NCI-H82 (cell line): ENCODE data around the gene GCFC2.

Experiments used
- DNase-seq: peaks from one replicate; lab custom pipeline; 2025; lab: John Stamatoyannopoulos, UW

Gene GCFC2

DNA sequence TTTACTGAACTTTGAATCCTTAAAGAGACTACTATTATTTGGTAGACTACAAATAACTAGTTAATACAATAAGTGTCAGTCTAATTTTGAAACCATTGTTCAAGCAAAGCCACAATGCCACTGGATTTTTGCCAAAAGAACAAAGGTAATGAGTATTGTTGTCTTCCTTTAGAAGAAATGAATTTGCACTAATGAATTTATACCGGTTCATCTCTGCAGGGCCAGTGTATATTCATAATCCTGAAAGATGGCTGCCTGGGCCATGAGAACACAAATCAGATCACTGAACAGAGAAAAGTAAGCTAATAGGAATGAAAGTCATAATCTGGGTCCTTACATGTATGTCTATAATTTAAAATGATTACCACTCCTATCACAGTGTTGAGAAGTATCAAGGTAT is 31.2 kb downstream of the GCFC2 start:
- DNase-seq: no peak

DNA sequence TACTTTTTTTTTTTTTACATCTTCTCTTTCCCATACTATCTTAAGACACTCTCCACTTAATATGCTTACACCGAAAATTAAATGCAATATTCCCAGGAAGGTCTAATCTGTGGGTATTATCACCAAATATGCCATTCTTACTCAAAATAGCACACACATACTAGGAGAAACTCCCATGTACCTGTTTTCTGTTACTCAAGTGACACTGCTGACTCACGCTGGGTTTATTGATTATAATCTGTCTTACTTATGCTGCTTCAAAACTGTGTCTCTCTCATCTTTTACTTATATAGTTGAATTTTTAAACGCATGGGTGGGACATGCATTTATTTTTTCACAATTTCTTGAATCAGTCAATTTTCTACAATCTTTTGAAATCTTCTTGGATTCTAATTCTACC is 34.3 kb downstream of the GCFC2 start:
- no peak for DNase-seq

DNA sequence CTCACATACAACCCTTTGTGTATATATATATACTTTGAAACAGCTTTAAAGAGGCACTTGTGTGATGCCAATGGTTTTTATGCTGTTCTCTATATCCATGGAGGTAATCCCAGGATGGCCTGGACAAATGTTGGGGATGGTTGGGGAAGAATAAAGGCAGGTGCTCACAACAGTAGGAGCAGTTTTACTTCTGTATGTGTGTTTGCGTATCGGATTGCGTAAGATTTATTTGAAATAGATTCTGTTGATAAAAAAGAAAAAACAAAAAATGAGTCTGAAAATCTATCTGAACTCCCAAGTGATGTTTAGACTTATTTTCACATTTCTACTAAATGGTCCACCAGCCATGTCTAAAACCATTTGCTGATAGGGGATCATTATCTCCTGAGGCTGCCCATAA is 34.8 kb downstream of the GCFC2 start:
- no peak for DNase-seq

DNA sequence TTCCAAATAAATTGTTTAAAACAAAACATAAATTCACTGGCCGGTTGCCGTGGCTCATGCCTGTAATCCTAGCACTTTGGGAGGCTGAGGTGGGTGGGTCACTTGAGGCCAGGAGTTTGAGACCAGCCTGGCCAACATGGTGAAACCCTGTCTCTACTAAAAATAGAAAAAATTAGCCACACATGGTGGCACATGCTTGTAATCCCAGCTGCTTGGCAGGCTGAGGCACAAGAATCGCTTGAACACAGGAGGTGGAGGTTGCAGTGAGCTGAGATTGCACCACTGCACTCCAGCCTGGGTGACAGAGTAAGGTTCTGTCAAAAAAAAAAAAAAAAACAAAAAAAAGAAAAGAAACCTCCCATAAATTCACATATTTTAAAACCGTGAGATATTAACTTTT is 35.3 kb downstream of the GCFC2 start:
- DNase-seq: peak; percentile 22

DNA sequence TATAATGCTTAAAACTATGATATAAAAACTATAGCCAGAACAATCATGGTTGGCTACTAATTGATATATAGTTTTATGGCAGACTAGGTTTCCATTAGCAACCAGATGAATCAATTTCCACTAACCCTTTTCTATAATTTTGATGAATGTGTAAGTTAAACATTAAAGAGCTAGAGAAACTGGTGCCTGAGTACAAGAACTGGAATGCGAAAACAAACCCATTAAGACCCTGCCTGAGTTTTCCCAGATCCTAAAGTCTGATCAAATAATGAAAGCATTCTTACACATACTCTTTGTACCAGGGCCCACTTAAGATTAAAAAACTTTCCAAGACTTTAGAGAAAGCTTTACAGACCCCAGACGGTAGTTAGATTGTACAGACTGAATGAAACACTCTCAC is 42.8 kb downstream of the GCFC2 start:
- no peak for DNase-seq

DNA sequence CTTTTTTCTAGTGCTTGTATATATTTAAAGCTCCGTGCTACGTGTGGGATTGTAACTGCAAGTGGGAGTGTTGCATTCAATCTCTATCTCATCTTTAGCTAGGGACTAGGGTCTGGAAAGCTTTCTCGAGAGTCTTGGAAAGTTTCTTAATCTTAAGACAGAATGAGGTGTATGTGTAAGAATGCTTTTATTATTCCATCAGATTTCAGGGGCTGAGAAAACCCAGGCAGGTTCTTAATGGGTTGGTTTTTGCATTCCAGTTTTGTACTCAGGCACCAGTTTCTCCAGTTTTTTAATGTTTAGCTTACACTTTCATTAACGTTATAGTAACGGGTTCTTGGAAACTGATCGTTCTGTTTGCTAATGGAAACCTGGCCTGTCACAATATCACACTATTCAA is 43.8 kb downstream of the GCFC2 start:
- DNase-seq: no peak

DNA sequence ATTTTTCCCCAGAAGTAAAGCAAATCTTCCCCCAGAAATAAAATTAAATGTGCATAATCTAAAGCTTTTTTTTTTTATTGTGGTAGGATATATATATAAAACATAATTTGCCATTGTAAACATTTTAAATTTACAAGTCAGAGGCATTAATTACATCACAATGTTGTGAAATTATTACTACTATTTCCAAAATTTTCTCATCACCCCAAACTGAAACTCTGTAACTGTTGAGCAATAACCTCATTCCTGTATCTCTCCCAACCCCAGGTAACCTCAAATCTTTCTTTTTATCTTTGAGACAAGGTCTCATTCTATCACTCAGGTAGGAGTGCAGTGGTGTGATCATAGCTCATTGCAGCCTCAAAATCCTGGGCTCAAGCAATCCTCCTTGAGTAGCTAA is 52.9 kb downstream of the GCFC2 start:
- no peak for DNase-seq

DNA sequence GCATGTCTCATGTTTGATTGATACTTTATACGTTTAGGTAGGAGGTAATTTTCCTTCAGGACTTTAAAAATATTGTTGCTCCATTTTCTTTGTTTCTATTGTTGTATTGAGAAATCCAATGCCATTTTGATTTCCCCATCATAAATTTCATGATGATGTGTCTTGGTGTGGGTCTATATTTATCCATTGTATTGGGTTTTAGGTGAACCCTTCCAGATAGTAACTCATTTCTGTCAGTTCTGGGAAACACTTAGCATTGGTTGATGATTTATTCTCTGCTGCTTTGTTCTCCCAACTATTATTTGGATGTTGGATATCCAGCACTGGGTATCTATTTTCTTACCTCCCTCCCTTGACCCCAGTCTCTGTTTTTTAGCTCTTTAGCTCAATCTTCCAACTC is 54.2 kb downstream of the GCFC2 start:
- no peak for DNase-seq

DNA sequence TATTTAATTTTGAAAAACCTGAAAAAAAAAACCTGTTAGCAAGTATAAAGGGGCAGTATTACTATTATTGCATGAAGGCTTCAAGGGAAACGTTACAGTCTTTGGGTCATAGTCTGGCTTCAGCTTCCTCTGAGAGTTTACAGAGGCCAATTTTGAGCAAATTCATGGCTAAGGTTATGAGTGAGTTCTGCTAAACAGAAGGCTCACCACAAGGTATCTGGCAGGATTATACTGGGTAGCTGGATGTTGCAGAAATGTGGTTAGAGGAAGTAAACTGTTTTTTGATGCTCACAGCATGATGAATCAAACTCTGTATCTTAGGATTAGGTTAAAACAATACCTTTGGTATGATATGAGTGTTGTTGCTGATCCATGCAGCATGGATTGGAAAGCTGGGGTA is 54.9 kb downstream of the GCFC2 start:
- no peak for DNase-seq

DNA sequence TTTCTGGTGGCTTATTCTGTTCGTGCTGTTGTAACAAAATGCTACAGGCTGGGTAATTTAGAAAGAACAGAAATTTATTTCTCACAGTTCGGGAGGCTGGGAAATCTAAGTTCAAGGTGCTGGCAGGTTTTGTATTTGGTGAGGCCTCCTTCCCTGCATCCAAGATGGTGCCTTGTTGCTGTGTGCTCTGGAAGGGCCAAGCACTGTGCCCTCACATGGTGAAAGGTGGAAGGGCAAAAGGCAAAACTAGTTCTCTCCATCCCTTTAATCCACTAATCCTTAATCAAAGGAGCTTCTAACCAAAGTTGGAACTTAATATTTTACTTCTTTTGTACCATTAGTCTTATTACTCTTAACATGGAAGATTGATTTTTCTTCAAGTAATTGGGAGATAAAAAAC is 56.7 kb downstream of the GCFC2 start:
- DNase-seq: no peak

DNA sequence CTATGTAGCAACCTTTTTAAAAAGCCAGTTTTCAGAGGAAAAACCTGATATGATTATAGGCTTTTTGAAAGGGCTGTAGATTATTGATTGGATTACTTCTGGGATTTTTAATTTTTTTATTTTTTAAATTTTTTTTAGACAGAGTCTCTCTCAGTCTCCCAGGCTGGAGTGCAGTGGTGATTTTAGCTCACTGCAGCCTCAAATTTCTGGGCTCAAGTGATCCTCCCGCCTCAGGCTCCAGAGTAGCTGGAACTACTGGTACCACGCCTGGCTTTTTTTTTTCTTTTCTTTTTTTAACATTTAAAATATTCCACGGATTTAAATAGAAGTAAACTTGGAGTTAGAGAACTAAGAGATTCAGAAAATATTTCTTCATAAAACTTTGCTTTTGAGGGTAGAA is 62.9 kb downstream of the GCFC2 start:
- peak; percentile 6 for DNase-seq

DNA sequence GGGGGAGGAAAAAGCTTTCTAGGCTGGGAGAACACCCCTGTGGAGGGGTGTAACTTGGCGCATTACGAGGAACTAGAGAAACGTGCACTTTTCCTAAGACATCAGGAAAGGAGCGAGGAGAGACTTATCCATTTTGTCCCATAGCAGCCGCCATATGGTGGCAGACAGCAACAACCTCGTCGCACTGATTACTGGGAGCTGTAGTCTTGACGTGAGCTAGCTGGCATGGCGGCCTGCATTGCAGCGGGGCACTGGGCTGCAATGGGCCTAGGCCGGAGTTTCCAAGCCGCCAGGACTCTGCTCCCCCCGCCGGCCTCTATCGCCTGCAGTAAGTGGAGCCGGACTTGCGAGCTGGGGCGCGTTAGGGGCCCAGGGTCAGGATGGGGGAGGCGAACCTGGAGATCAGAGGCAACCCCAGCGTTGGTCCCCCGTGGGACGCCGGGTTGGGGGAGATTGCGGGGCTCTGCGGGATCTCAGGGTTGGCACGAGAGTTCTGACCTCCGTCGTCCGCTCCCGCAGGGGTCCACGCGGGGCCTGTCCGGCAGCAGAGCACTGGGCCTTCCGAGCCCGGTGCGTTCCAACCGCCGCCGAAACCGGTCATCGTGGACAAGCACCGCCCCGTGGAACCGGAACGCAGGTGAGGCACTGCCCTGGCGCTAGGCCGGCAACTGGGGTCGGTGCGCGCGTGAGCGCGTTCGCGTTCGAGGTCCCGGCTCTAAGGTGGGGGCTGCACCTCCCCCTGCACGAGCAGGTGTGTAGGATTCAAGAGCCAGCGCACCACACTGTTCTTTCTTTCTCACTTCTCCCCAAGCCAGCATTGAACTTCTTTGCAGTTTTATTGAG is 63.9 kb downstream of the GCFC2 start, which contains the start of gene MRPL19:
Gene MRPL19 (plus strand): TSS at position 201 of the 843 bp plus-strand sequence. CDS start 25 bp downstream, at position 226.
- DNase-seq: peak; percentile 96

DNA sequence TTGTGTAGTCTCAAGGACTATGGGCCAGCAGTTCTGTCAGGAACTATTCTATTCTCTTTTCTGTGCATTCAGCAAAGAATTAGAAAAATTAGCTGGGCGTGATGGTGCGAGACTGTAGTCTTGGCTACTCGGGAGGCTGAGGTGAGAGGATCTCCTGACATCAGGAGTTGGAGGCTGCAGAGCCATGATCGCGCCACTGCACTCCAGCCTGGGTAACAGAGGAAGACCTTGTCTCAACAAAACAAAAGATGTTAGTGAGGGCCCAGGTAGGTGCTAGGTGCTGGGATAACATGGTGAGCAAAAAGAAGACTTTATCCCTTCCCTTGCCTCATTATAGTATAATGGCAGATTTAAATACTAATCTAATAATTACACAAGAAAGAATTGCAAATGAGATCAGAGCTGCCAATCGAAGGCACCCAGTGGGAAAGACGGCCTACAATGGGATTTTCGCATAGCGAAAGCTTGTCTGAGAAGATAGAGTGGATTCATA is 64.6 kb downstream of the GCFC2 start:
- no peak for DNase-seq

DNA sequence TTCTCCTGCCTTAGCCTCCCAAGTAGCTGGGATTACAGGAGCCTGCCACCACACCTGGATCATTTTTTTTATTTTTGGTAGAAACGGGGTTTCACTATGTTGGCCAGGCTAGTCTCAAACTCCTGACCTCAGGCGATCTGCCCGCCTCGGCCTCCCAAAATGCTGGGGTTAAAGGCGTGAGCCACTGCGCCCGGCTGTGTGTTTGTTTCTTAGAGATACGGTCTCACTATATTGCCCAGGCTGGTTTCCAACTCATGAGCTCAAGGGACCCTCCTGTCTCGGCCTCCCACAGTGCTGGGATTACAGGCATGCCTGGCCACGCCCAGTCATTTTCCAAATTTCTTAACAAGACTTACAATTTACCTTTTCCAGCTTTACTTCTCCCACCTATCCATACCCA is 65.1 kb downstream of the GCFC2 start:
- no peak for DNase-seq

DNA sequence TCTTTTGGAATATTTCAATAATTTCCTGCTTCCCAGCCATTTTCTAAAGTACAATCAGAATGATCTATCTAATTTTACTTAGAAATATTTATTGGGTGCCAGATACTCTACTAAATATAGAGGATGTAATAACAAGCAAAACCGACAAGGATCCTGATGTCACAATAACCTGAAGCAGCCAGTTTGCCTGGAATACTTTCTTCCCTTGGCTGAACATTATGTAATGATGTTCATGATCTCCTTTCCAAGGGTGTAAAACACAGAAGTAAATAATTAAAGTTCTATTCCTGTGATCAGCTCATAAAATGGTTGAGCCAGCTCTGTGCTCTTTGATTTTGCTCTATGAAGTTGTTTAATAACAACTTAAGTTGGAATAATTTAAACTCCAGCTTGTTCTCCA is 66.7 kb downstream of the GCFC2 start:
- DNase-seq: no peak

DNA sequence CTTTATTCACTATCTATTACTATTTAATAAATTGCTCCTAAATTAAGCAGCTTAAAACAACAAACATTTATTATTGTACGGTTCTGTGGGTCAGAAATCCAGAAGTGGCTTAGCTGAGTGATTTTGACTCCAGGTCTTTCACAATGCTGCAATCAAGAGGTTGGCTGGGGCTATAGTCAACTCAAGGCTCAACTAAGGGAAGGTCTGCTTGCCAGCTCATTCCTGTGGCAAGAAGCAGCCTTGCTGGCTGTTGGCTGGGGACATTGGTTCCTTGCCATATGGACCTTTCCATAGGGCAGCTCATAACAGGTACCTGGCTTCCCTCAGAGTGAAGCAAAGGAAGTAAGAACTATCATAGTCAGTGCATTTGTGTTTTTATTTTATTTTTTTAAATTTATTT is 69.1 kb downstream of the GCFC2 start:
- DNase-seq: peak; percentile 10

DNA sequence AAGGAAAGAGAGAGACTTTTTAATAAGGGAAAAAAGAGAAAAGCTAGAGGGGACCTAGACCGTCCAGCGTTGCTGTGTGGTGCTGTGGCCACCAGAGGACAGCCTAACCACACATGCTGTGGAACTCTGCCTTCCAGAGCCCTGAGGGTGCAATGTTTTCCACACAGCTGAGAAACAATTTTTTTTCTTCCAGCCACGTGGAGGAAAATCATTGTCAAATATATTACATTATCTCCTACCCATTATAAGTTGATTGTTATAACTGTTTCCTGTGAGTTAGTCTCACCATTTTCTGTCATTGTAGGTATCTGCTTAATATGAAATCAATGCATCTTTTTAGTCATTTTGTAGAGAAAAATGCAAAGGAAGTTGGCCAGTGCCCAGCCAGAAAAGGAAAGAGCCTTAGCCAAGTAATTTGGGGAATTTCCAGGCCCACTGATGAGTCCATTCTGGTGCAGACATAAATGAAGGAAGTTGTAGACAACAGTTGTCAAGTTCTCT is 70.0 kb downstream of the GCFC2 start:
- peak; percentile 77 for DNase-seq

DNA sequence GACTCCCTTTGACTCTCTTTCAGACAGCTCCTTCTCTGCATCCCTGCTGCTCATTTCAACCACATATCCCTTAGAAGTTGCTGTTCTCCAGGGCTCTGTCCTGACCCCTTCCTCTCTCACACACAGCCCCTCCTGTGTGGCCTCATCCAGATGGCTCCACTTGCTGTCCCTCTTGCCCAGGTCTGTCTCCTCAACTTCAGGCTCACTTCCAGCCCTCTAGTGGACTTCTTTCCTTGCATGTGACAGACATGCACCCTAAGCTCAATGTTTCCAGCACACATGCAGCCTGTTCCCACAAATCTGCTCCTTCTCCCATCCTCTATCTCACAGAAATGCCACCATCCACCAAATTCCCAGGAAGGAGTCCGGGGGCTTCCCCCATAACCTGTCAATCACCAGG is 73.1 kb downstream of the GCFC2 start:
- DNase-seq: no peak

DNA sequence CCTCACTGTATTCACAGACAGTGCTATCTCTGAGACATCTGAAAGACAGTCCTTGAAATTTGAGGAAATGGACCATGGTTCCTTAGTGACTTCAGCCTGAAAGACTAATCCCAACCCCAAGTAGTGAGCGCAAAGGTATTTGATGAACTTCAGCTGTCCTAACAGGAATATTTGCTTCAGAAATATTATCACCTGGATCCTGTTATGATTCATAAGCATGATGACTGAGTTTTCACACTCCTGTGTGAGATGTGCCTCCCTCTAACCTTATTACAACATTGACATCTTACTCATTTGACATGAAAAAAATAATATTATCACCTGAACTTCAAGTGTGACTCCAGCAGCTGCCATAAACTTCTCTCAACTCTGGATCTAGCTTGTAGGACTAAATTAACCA is 75.8 kb downstream of the GCFC2 start:
- no peak for DNase-seq

DNA sequence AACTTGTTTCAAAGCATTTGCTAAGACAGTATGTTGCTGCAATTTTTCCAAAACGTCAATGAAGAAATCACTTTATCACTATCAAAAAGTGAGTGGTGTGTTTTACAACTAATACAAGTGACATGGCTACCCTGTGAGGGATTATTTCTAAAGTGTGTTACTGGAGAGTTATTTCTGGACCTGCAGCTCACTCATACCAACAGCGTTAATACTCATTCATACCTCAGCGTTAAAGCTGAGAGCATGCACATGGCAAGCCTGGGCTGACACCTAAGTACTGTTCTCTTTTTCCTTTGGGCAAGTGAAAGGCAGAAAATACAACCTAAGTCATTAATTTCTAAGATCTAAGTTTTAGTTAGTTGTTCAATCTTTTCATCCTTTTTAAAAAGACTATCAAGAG is 77.1 kb downstream of the GCFC2 start:
- no peak for DNase-seq

DNA sequence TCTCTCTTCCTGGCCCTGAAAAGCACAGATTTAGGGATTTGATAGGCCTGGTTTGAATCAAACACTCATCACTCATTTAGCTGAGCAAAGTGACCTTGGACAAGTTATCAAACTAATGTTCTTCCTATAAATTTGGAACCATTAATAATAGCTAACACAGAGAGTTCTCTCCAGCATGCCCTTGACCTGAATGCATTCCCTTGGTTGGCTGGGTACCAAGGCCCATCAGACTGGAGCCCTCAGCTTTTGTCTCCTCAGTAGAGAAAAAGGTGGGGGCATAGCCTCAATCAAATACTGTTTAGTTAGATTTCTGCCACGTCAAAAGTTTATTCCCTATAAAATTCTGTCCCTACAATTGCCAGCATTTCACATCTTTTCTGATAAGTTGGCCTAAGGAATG is 77.9 kb downstream of the GCFC2 start:
- no peak for DNase-seq

DNA sequence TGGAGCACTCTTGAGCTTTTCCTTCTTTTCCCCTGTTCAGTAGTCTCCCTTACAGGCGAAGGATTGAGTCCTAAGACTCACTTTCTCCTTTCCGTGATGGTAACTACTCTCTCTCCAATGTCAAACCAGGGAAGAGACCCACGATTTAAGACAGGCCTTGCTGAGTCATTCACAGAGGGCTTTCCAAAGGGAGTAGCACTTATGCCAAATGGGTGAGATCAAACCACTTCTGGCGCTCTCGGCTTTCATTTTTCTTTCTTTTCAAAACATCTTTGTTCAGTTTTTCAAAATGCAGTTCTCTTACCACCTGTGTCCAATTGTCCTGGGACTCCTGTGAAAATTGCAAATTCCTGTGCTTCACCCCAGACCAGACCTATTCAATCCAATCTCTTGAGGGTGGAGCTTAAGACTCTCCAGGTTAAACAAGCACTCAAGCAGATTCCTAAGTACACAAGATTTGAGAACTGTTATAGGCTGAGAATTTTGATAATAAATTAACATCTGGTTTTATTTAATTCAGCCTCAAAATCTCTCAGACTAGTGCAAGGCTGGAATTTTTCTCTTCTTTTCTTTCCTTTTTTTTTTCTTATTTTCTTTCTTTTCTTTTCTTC is 78.5 kb downstream of the GCFC2 start:
- no peak for DNase-seq

DNA sequence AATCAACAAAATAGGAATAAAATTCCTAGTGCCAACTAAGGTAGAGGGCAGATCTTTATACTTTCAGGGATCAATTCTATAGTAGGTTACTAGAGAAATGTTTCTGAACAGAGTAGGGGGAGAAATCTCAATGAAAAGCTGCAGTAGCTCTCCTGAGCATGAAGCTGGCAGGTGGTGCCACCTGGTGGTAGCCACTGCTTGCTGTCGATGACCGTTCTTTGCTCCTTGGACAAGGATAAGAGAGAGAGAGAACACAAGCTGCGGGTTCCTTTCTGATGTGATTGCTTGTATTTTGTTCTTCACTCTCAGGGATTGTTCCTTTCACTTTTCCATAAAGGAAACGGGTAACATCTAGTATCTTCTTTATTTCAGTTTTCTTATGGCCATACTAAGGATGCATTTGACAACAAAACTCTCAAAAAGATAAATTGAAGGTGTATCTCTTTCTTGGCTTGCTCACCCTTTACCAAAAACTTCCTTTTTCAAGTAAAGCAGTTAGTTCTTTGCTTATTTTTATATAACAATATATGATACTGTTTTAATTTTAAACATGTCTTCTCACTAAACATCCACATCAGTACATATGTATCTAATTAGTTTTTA is 82.7 kb downstream of the GCFC2 start:
- DNase-seq: peak; percentile 90
